SU-DHL-6 (cell line): ENCODE data around the gene FOXG1.

Experiments
- H2AFZ ChIP-seq: fragments of 200-600 bp; sonication (generic); 2 replicates; pipeline ENCODE4 v1.6.1; 2014; ENCODE audit warnings: low read depth, mild to moderate bottlenecking, moderate library complexity, mixed read lengths, antibody characterized with exemption, low read length; ENCODE audit not compliant: severe bottlenecking
- H3F3A ChIP-seq: fragments of 200-600 bp; shearing (Covaris generic); 2 replicates; pipeline ENCODE4 v1.6.0; 2016; ENCODE audit warnings: antibody characterized with exemption, mild to moderate bottlenecking; ENCODE audit not compliant: insufficient read depth
- H3K27ac ChIP-seq: fragments of 200-600 bp; sonication (generic); 2 replicates; pipeline ENCODE4 v1.5.1; 2016; ENCODE audit warnings: low read depth, mild to moderate bottlenecking, low read length, moderate library complexity, mixed read lengths
- H3K27me3 ChIP-seq: fragments of 200-600 bp; sonication (generic), shearing (Covaris generic); 2 replicates; pipeline ENCODE4 v1.6.0; 2014; ENCODE audit warnings: mild to moderate bottlenecking, low read length
- H3K36me3 ChIP-seq: fragments of 200-600 bp; sonication (generic); 2 replicates; pipeline ENCODE4 v1.6.1; 2014; ENCODE audit warnings: mild to moderate bottlenecking, low read length, mixed read lengths
- H3K4me2 ChIP-seq: fragments of 300-600, 200-600 bp; shearing (Covaris generic), sonication (generic); 2 replicates; pipeline ENCODE4 v1.6.0; 2014; ENCODE audit warnings: low read length, low read depth, mild to moderate bottlenecking; ENCODE audit not compliant: poor library complexity, severe bottlenecking
- H3K4me3 ChIP-seq: fragments of 200-600 bp; sonication (generic); 2 replicates; pipeline ENCODE4 v1.5.1; 2014; ENCODE audit warnings: antibody characterized with exemption, low read length, mild to moderate bottlenecking, mixed read lengths; ENCODE audit not compliant: insufficient read depth, poor library complexity, severe bottlenecking
- H3K79me2 ChIP-seq: fragments of 200-600 bp; sonication (generic); 2 replicates; pipeline ENCODE4 v1.6.1; 2014; ENCODE audit warnings: mild to moderate bottlenecking, low read length, moderate library complexity; ENCODE audit not compliant: insufficient read depth
- H3K9ac ChIP-seq: fragments of 200-600 bp; sonication (generic); 2 replicates; pipeline ENCODE4 v1.7.0; 2014; ENCODE audit warnings: mild to moderate bottlenecking, low read length
- H3K9me2 ChIP-seq: fragments of 200-600 bp; sonication (generic); replicated peaks from 2 replicates; pipeline ENCODE4 v1.6.1; 2014; ENCODE audit warnings: low read length; ENCODE audit not compliant: insufficient read depth
- H3K9me3 ChIP-seq: fragments of 200-600 bp; sonication (generic); 2 replicates; pipeline ENCODE4 v1.6.1; 2014; ENCODE audit warnings: low read length, mixed read lengths; ENCODE audit not compliant: insufficient read depth
- H4K20me1 ChIP-seq: fragments of 200-600 bp; sonication (generic); 2 replicates; pipeline ENCODE4 v1.6.1; 2014; ENCODE audit warnings: low read depth, mild to moderate bottlenecking, antibody characterized with exemption, low read length, moderate library complexity, mixed read lengths
- EZH2phosphoT487 ChIP-seq: fragments of 200-600 bp; sonication (generic), shearing (Covaris generic); conservative IDR thresholded peaks from 2 replicates; pipeline ENCODE4 v1.6.1; 2018; ENCODE audit warnings: mild to moderate bottlenecking, antibody characterized with exemption, low read length, moderate library complexity, mixed read lengths
- TF ChIP-seq, protein P1 (sequence below): fragments of 200-600 bp; sonication (generic); IDR thresholded peaks from one replicate; pipeline ENCODE4 v1.5.1; 2017; ENCODE audit warnings: antibody characterized with exemption, mild to moderate bottlenecking, low read length, moderate library complexity; ENCODE audit not compliant: insufficient read depth, poor library complexity, severe bottlenecking

Gene FOXG1

DNA sequence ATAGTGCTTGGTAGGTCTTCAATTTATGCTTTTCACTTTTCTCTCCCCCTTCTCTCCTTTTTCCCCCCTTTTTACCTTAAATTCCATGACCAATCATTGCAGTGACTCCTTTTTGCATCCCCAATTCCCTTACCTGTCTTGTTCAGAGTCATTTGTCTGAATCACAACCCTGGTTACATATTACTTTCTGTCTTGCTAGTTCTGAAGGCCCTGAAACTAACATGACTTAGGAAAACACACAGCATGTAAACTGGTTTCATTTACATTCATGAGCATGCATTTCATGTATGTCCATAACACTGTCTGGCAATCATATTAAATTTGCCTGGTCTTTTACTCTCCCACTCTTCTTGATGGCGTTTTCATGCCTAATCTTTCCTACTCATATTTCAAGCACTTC is 20.3 kb upstream of the FOXG1 start:
- no peak overlapping the region for H3K4me3 ChIP-seq
- no peaks in the 10 kb centered on the region for H3K9me2 ChIP-seq
- H3K27ac ChIP-seq: no peak overlapping the region
- H3K79me2 ChIP-seq: no peaks in the 10 kb centered on the region
- no peaks in the 10 kb centered on the region for H4K20me1 ChIP-seq
- TF ChIP-seq, protein P1, sequence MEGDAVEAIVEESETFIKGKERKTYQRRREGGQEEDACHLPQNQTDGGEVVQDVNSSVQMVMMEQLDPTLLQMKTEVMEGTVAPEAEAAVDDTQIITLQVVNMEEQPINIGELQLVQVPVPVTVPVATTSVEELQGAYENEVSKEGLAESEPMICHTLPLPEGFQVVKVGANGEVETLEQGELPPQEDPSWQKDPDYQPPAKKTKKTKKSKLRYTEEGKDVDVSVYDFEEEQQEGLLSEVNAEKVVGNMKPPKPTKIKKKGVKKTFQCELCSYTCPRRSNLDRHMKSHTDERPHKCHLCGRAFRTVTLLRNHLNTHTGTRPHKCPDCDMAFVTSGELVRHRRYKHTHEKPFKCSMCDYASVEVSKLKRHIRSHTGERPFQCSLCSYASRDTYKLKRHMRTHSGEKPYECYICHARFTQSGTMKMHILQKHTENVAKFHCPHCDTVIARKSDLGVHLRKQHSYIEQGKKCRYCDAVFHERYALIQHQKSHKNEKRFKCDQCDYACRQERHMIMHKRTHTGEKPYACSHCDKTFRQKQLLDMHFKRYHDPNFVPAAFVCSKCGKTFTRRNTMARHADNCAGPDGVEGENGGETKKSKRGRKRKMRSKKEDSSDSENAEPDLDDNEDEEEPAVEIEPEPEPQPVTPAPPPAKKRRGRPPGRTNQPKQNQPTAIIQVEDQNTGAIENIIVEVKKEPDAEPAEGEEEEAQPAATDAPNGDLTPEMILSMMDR: no peak
- no peak for TF ChIP-seq EZH2phosphoT487
- no peak overlapping the region for H3K9ac ChIP-seq
- H3K36me3 ChIP-seq: no peaks in the 10 kb centered on the region
- no peak overlapping the region for H3K4me2 ChIP-seq
- no peak overlapping the region for H2AFZ ChIP-seq
- no peaks in the 10 kb centered on the region for H3K9me3 ChIP-seq
- H3F3A ChIP-seq: no peaks in the 10 kb centered on the region
- H3K27me3 ChIP-seq: no peaks in the 10 kb centered on the region

DNA sequence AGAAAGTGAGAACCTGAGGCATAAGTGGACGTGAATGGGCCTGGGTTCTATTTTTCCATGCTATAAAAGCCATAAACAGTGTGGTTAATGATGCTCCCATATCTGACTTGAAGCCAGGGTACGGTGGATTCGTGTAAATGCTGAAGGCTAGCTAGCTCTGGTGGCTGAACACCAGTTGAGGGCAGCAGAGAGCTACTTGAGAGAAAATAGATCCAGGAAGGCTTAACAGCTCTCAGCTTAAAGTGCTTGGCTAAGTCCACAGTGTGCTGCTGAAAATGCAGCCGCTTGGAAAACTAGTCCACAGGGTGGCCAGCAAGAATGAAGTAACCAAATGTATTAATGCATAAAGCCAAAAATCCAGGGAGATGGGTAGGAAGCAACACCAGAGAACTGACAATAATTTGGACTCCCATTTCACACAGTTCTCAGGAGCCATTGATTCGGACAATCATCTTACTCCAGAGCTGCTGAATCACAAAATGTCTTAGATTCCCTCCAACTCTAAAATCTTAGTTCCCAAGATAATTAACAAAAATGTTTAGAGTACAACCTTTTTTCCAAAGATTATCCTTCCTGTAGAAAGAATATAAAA is 15.0 kb upstream of the FOXG1 start:
- Histone ChIP-seq H3K36me3 (no peaks in the 10 kb centered on the region), H3K9me2 (no peaks in the 10 kb centered on the region)

DNA sequence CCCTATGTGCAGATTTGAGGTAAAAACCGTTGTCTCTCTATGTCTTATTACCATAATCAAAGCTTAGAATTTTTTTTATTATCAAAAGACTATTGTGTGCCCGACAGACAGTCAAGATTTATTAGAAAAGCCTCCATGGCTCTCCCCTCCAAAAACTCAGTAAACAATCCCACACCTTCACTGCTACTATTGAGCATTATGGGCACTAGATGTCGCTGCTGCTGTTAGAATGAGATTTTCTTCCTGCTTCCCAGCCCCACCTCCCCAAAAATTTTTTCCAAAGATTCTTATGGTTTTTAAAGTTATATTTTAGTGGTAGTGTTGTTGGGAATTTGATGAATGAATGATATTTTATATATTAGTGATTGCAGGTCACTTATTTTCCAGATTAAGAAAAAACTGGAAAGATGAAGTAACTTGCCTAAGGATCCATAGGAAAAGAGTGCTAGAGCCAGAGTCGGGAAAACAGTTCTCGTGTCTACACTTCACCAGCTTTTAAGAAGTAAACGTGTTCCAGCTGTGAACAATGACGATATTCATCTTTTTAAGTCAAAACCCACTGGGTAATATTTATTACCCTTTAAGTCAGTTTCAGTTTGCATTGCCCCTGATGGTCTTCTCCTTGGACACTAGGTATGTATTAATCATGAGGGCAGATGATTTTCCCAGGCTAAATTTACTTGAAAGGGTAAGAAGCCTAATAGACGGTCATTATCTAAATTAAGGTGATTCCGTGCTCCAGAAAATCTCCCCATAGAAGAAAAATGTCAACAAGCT is 12.2 kb upstream of the FOXG1 start:
- H2AFZ ChIP-seq: peak overlapping the region; percentile 53
- H3K4me3 ChIP-seq: no peak overlapping the region
- H3K36me3 ChIP-seq: no peaks in the 10 kb centered on the region
- TF ChIP-seq, protein P1: peak; percentile 58
- no peak for TF ChIP-seq EZH2phosphoT487
- no peaks in the 10 kb centered on the region for H4K20me1 ChIP-seq
- no peaks in the 10 kb centered on the region for H3K79me2 ChIP-seq
- H3K9me3 ChIP-seq: no peaks in the 10 kb centered on the region
- H3K9me2 ChIP-seq: no peaks in the 10 kb centered on the region
- no peaks in the 10 kb centered on the region for H3K27me3 ChIP-seq
- H3K9ac ChIP-seq: no peak overlapping the region; the same call in 1 of the 2 replicates
- H3F3A ChIP-seq: 0 out of 2 replicates have a peak, but pooled peaks cover 2% of the 10 kb centered on the region
- peak overlapping the region; percentile 38 for H3K4me2 ChIP-seq
- no peak overlapping the region for H3K27ac ChIP-seq

More for the DNA sequence above, 15.0 kb upstream of the FOXG1 start:
- Histone ChIP-seq H3K27me3 (no peaks in the 10 kb centered on the region), H4K20me1 (no peaks in the 10 kb centered on the region), H3K27ac (no peak overlapping the region), H3K4me3 (no peak overlapping the region), H2AFZ (peak overlapping the region; percentile 27), H3K9me3 (no peaks in the 10 kb centered on the region), H3K4me2 (no peak overlapping the region), H3K9ac (no peak overlapping the region), H3K79me2 (no peaks in the 10 kb centered on the region), H3F3A (0 out of 2 replicates have a peak, but pooled peaks cover 2% of the 10 kb centered on the region)
- TF ChIP-seq, protein P1: peak; percentile 66
- no peak for TF ChIP-seq EZH2phosphoT487
